LNCAP (cell line): ENCODE data around the gene SSBP1.

Source experiments
- CTCF ChIP-seq: fragments of 450-650 bp; IDR thresholded peaks from 2 replicates; pipeline ENCODE4 v1.5.1; 2017; ENCODE audit warnings: mild to moderate bottlenecking

SSBP1 gene

GRCh38 chr7:141704112-141704511 lies 34.0 kb upstream of the SSBP1 start:
- TF ChIP-seq CTCF = no peak

DNA sequence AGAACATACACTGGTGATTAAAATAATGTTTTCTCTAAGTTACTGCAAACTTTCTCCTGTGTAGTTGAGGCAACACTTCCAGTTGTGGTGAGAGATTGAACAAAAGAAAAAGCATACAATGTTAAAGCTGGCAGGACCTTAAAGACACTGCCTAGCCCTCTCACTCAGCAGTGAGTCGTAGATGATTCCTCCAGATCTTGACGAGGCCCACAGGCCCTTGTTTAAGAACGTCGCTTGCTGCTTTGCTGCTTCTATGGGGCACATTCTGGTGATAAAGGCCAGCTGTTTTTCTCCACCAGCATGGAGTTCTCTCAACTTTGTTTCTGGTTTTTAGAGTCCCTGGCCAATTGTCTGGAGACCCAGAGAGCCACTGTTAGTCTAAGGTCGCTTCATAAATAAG lies 33.4 kb upstream of the SSBP1 start:
- no peak for TF ChIP-seq CTCF

DNA sequence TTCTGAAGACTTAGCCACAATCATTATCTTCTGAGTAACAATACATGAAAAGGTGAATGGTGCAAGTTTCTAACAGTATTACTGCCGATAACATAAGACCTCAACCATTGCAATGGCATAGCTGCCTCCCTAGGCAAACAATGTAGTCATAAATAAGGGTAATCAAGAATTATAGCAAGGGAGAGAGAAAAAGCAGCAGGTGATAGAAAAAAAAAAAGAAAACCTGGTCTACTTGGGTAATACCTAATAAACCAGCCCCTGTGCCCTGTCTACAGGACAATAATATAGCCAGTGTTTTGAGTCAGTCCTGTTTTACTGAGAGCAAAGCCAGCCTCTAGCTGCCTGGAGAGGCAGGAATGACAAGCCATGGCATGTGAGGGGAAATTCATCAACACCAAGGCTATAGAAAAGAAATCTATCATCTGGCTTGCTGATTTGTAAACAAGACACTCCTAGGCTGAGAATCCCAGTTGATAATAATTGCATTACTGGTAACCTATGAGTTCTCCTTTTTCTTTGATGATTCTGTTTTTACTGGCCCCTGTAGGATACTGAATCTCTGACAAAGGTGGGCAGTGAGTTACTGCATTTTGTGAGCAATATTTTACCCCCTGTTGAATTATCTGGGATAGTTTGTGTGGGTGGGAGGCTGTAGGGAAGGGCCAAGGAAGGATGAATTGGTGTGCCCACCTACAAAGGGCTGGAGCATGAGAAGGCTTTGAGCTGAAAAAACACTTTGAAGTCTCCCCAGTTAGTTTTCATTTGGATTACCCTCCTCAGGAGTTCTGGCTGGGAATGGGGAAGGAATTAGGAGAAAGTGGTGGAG lies 31.7 kb upstream of the SSBP1 start:
- no peak for TF ChIP-seq CTCF

GRCh38 chr7:141708351-141708750 lies 29.8 kb upstream of the SSBP1 start, which contains the start of gene WEE2:
WEE2 (plus strand) TSS chr7:141708353; CDS start chr7:141708759, 406 bp downstream.
- TF ChIP-seq CTCF = no peak

DNA sequence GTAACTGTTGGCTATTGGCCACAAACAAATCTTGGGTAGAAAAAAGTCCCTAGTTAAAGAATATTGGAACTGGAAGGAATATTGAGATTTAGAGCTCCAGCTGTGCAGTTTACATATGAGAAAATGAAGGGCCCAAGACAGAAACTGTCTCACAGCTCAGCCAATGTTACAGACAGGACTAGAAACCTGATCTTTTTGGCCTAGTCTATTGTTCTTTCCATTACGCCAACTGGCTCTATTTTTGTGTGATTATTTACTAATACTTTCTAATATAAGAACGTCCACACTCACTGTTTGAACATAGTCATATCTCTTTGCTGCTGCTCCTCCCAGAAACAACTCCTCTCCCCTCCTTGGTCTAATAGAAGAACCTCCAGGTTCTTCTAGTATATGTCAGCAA lies 28.8 kb upstream of the SSBP1 start:
- TF ChIP-seq CTCF = no peak

GRCh38 chr7:141709749-141710148 lies 28.4 kb upstream of the SSBP1 start:
- no peak for TF ChIP-seq CTCF

DNA sequence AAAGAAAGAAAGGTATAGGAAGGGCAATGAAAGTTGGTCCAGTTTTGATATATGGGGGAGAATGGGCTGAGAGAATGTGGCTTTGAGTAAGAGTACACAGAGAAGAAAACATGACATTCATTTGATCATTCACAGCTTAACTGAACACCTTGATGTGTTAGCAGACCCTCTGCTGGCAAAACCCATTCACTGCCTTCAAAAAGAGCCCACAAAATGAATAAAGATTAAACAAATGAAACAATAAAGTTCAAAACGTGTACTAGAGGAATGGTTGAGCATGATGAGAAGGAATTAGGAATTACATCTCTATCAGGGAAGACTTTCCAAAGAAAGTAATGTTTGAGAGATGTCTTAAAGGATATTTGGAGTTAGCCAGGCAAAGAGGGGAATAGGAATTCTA lies 27.9 kb upstream of the SSBP1 start:
- no peak for TF ChIP-seq CTCF
